Esophagus squamous epithelium (tissue), 4 donors: ENCODE measurements around the gene LTBP1.

ENCODE experiments used
- CTCF ChIP-seq, 6 experiments: fragments of 450-650 bp in 4 of 6; fragments of 200-600 bp in 2 of 6; sonication (generic) in 2 of 6; IDR thresholded peaks; one replicate each; pipeline ENCODE4 v1.5.1; 2016 to 2019; ENCODE audit warnings: antibody characterized with exemption in 6 of 6, mild to moderate bottlenecking in 4 of 6, moderate library complexity in 4 of 6
- POLR2A ChIP-seq, 4 donors: fragments of 450-650 bp; IDR thresholded peaks; one replicate each; pipeline ENCODE4 v1.6.1; 2017; ENCODE audit warnings: antibody characterized with exemption in 4 of 4, mild to moderate bottlenecking in 4 of 4, moderate library complexity in 3 of 4

- TF ChIP-seq POLR2A (IDR thresholded peaks at IDR 0.05) = no peak
- no peak for TF ChIP-seq CTCF (IDR thresholded peaks at IDR 0.05)
Measured at GRCh38 chr2:32933756-32934095, 13.0 kb upstream of the LTBP1 start.
